Subcutaneous abdominal adipose tissue (tissue), 5 donors: ENCODE measurements around the gene PTDSS2.
"Not testable (repeated sequence)": the region's sequence is repeated elsewhere in the genome, so short reads cannot be mapped to it uniquely, and the experiment has no call there.

Experiments used
- H3K27ac ChIP-seq: one replicate; pipeline ENCODE4 v1.7.0; 2013; ENCODE audit warnings: low read depth, mild to moderate bottlenecking, inconsistent platforms, low read length, moderate library complexity
- H3K27me3 ChIP-seq, 5 donors: one replicate each; pipeline ENCODE4 v1.7.0; 2013; ENCODE audit warnings: low read length in 5 of 5, inconsistent platforms in 1 of 5; ENCODE audit not compliant: control insufficient read depth in 5 of 5, insufficient read depth in 4 of 5
- H3K36me3 ChIP-seq, 5 donors: one replicate each; pipeline ENCODE4 v1.7.0; 2013; ENCODE audit warnings: low read length in 5 of 5; ENCODE audit not compliant: control insufficient read depth in 5 of 5, insufficient read depth in 5 of 5
- H3K4me1 ChIP-seq, 5 donors: one replicate each; pipeline ENCODE4 v1.7.0; 2013; ENCODE audit warnings: low read length in 5 of 5, mild to moderate bottlenecking in 3 of 5, moderate library complexity in 1 of 5; ENCODE audit not compliant: control insufficient read depth in 5 of 5, insufficient read depth in 5 of 5
- H3K4me3 ChIP-seq, 5 donors: one replicate each; pipeline ENCODE4 v1.7.0; 2013; ENCODE audit warnings: low read length in 5 of 5, low read depth in 1 of 5
- H3K9ac ChIP-seq, 5 donors: one replicate each; pipeline ENCODE4 v1.7.0; 2013; ENCODE audit warnings: low read length in 5 of 5, mild to moderate bottlenecking in 4 of 5, moderate library complexity in 3 of 5
- H3K9me3 ChIP-seq, 5 donors: one replicate each; pipeline ENCODE4 v1.7.0; 2013; ENCODE audit warnings: low read length in 5 of 5; ENCODE audit not compliant: control insufficient read depth in 5 of 5
- donor health status: healthy.
- donor health status: healthy.
- donor health status: healthy.
- donor health status: healthy.
- donor health status: healthy.

PTDSS2 gene

GRCh38 chr11:449889-450808, at the start of gene PTDSS2:
TSS of gene PTDSS2 (plus strand) at chr11:450279. CDS start at chr11:450456, 177 bp downstream.
- H3K9ac ChIP-seq, result peak within 1 kb of the TSS in 4 of 5 donors; percentile 82 to 88 (median 86)
- no peaks in the 10 kb centered on the region for H3K9me3 ChIP-seq
- no peaks in the 10 kb centered on the region for H3K27me3 ChIP-seq
- peak within 1 kb of the TSS; percentile 76 for H3K27ac ChIP-seq
- peaks cover 2 to 40% (median 32%) of the 10 kb centered on the region in 5 donors for H3K4me1 ChIP-seq
- H3K4me3 ChIP-seq, result peak within 1 kb of the TSS; percentile 71 to 88 (median 85)
- peaks cover 0 to 29% (median 17%) of the 10 kb centered on the region in 5 donors for H3K36me3 ChIP-seq

DNA sequence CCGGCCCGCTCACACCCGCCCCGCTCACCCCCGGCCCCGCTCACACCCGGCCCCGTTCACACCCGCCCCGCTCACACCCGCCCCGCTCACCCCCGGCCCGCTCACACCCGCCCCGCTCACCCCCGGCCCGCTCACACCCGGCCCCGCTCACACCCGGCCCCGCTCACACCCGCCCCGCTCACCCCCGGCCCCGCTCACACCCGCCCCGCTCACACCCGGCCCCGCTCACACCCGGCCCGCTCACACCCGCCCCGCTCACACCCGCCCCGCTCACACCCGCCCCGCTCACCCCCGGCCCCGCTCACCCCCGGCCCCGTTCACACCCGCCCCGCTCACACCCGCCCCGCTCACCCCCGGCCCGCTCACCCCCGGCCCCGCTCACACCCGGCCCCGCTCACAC, 48.9 kb upstream of the PTDSS2 start:
- H3K36me3 ChIP-seq, result not testable (repeated sequence)

GRCh38 chr11:403021-403760, 46.9 kb upstream of the PTDSS2 start:
- Histone ChIP-seq H3K27me3 (no peaks in the 10 kb centered on the region), H3K9ac (no peak overlapping the region), H3K9me3 (no peaks in the 10 kb centered on the region), H3K4me3 (no peak overlapping the region), H3K27ac (no peak overlapping the region), H3K4me1 (peaks cover 2 to 23% (median 19%) of the 10 kb centered on the region in 5 donors), H3K36me3 (no peaks in the 10 kb centered on the region)

More for the DNA sequence above, 48.9 kb upstream of the PTDSS2 start:
- not testable (repeated sequence) for H3K9ac ChIP-seq, H3K9me3 ChIP-seq, H3K4me3 ChIP-seq, H3K27me3 ChIP-seq, H3K27ac ChIP-seq
- H3K4me1 ChIP-seq, result peaks cover 2 to 24% (median 20%) of the 10 kb centered on the region in 5 donors

GRCh38 chr11:403761-404431, 46.2 kb upstream of the PTDSS2 start:
- H3K9me3 ChIP-seq, result no peaks in the 10 kb centered on the region
- H3K27ac ChIP-seq, result no peak overlapping the region
- peaks cover 2 to 23% (median 19%) of the 10 kb centered on the region in 5 donors for H3K4me1 ChIP-seq
- no peaks in the 10 kb centered on the region for H3K27me3 ChIP-seq
- H3K4me3 ChIP-seq, result no peak overlapping the region
- no peak overlapping the region for H3K9ac ChIP-seq
- H3K36me3 ChIP-seq, result no peaks in the 10 kb centered on the region

GRCh38 chr11:404551-405264, 45.4 kb upstream of the PTDSS2 start:
- Histone ChIP-seq H3K4me1 (peaks cover 2 to 24% (median 19%) of the 10 kb centered on the region in 5 donors), H3K27me3 (no peaks in the 10 kb centered on the region), H3K4me3 (no peak overlapping the region), H3K9me3 (no peaks in the 10 kb centered on the region), H3K9ac (peak overlapping the region in 1 of 5 donors; percentile 47), H3K36me3 (no peaks in the 10 kb centered on the region), H3K27ac (no peak overlapping the region)

DNA sequence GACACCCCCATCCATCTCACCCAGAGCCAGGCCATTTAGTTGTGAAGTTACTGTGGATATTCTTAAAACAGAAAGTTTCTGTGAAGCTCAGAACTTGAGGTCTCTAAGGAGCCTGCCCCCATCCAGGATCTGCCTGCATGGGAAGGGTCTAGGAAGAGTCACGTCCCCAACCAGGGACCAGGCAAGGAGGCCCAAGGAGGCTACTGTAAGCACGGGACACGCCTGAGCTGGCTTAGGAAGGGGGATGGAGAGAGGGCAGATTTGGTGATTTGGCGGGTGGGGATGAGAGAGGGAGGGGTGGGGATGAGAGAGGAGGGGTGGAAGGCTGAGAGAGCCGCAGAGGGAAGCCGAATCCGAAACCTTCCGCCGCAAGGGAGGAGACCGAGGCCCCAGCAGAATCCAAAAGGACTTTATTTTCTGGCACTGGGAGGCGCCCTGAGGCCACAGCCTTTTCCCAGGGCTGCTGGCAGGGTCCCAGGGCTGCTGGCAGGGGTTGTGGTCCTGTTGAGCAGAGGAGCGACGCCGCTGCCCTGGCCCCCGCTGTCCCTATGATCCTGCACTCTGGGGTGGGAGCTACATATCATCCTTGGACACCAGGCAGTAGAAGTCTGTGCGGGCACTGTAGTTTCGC, 44.6 kb upstream of the PTDSS2 start:
- H3K27me3 ChIP-seq, result peaks cover 0 to 3% (median 0%) of the 10 kb centered on the region in 5 donors
- H3K9me3 ChIP-seq, result no peaks in the 10 kb centered on the region
- H3K9ac ChIP-seq, result peak overlapping the region in 1 of 5 donors; percentile 47
- peak overlapping the region in 4 of 5 donors; percentile 17 to 78 (median 62) for H3K4me3 ChIP-seq
- H3K36me3 ChIP-seq, result no peaks in the 10 kb centered on the region
- no peak overlapping the region for H3K27ac ChIP-seq
- peaks cover 2 to 24% (median 19%) of the 10 kb centered on the region in 5 donors for H3K4me1 ChIP-seq

- H3K9ac ChIP-seq, result peak overlapping the region in 4 of 5 donors; percentile 16 to 68 (median 58)
Measured at GRCh38 chr11:405954-406795, 43.9 kb upstream of the PTDSS2 start.

DNA sequence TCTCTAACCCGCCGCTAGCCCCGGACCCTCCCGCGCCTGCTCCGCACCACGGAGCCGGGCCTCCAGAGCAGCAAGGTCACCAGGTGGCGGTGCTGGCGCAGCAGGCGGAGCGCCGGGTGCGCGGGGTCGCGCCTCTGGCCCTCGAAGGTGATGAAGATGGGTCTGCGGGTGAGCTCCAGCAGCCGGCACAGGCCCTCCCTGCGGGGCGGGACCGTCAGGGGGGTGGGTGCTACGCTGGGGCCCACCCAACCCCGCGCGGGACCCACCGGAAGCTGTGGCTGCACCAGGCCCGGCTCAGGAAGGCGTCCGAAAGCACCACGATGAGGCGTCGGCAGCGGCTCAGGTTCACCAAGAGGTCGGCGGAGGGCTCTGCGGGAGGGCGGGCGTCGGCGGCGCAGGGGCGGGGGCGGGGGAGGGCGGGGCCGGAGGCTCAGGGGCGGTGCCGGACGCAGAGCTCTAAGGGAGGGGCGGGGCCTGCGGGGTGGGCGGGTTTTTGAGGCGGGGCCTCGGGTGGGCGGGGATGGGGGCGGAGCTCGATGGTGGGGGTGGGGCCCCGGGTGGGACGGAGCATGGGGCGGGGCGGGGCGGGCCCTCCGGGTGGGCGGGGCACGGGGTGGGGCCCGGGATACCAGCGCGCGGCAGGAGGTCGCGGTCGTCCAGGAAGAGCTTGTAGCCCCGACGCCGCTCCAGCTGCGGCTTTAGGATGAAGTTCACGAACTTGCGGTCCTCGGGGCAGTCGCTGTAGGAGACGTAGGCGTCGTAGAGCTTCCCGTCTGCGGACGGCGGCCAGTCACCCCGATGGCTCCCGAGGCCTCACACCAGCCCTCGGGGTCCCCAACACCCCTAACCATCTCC, 43.1 kb upstream of the PTDSS2 start:
- H3K9me3 ChIP-seq, result no peaks in the 10 kb centered on the region
- H3K4me1 ChIP-seq, result peaks cover 2 to 24% (median 19%) of the 10 kb centered on the region in 5 donors
- H3K36me3 ChIP-seq, result no peaks in the 10 kb centered on the region
- peaks cover 0 to 3% (median 0%) of the 10 kb centered on the region in 5 donors for H3K27me3 ChIP-seq
- H3K4me3 ChIP-seq, result peak overlapping the region in 4 of 5 donors; percentile 55 to 78 (median 67)
- H3K9ac ChIP-seq, result peak overlapping the region in 4 of 5 donors; percentile 35 to 68 (median 58)
- no peak overlapping the region for H3K27ac ChIP-seq

More at GRCh38 chr11:405954-406795, 43.9 kb upstream of the PTDSS2 start:
- peaks cover 0 to 3% (median 0%) of the 10 kb centered on the region in 5 donors for H3K27me3 ChIP-seq
- H3K36me3 ChIP-seq, result no peaks in the 10 kb centered on the region
- H3K9me3 ChIP-seq, result no peaks in the 10 kb centered on the region
- no peak overlapping the region for H3K27ac ChIP-seq
- peak overlapping the region in 4 of 5 donors; percentile 55 to 78 (median 67) for H3K4me3 ChIP-seq
- peaks cover 2 to 24% (median 19%) of the 10 kb centered on the region in 5 donors for H3K4me1 ChIP-seq
